GM23338 (cell line): Measurements from ENCODE around the gene VANGL1. TPM values are rescaled to one million over a fixed set of nuclear protein-coding genes. Genes with fewer than 3 reads are reported as not detected.

Experiments
- ATAC-seq: fragments of 200-7000 bp; cut with Tn5 transposase; 3 replicates; pipeline ENCODE4 v1.9.1; 2020
- DNase-seq: peaks from one replicate; pipeline ENCODE4 v3.0.0-alpha.2; 2015; ENCODE audit warnings: low spot score
- H2AFZ ChIP-seq: fragments of 200-600 bp; sonication (generic); 2 replicates; pipeline ENCODE4 v1.8.0; 2016; ENCODE audit warnings: antibody characterized with exemption, mild to moderate bottlenecking, moderate library complexity
- H3F3A ChIP-seq: fragments of 200-600 bp; sonication (generic); replicated peaks from 2 replicates; pipeline ENCODE4 v1.8.0; 2017; ENCODE audit warnings: antibody characterized with exemption, mixed run types, low read depth
- H3K27ac ChIP-seq: fragments of 200-600 bp; sonication (generic); 2 replicates; pipeline ENCODE4 v1.6.1; 2016; ENCODE audit warnings: low read depth
- H3K27me3 ChIP-seq: fragments of 200-600 bp; sonication (generic); 2 replicates; pipeline ENCODE4 v1.8.0; 2016; ENCODE audit warnings: mild to moderate bottlenecking, mixed run types, moderate library complexity; ENCODE audit not compliant: insufficient read depth
- H3K36me3 ChIP-seq: fragments of 200-600 bp; sonication (generic); 2 replicates; pipeline ENCODE4 v1.8.0; 2016; ENCODE audit warnings: mild to moderate bottlenecking; ENCODE audit not compliant: insufficient read depth
- H3K4me1 ChIP-seq: fragments of 200-600 bp; sonication (generic); 2 replicates; pipeline ENCODE4 v1.8.0; 2016; ENCODE audit warnings: mild to moderate bottlenecking, moderate library complexity; ENCODE audit not compliant: insufficient read depth
- H3K4me2 ChIP-seq: fragments of 200-600 bp; sonication (generic); 2 replicates; pipeline ENCODE4 v1.7.1; 2017; ENCODE audit warnings: mixed run types
- H3K4me3 ChIP-seq: fragments of 200-600 bp; sonication (generic); 2 replicates; pipeline ENCODE4 v1.6.1; 2016; ENCODE audit warnings: mixed run types
- H3K79me2 ChIP-seq: fragments of 200-600 bp; sonication (generic); replicated peaks from 2 replicates; pipeline ENCODE4 v1.8.0; 2017; ENCODE audit warnings: mild to moderate bottlenecking; ENCODE audit not compliant: insufficient read depth
- H3K9me2 ChIP-seq: fragments of 200-600 bp; sonication (generic); 2 replicates; pipeline ENCODE4 v1.8.0; 2017; ENCODE audit not compliant: insufficient read depth
- H4K20me1 ChIP-seq: fragments of 200-600 bp; sonication (generic); replicated peaks from 2 replicates; pipeline ENCODE4 v1.8.0; 2017; ENCODE audit warnings: mild to moderate bottlenecking; ENCODE audit not compliant: insufficient read depth
- H3K27ac Mint-ChIP-seq: 2 replicates; pipeline ENCODE4 v1.8.0; 2020; ENCODE audit warnings: inconsistent platforms, mild to moderate bottlenecking, moderate library complexity, mixed read lengths
- H3K27me3 Mint-ChIP-seq: 3 replicates; pipeline ENCODE4 v1.8.0; 2022; ENCODE audit warnings: low read depth, mild to moderate bottlenecking, moderate library complexity, mixed read lengths, inconsistent platforms; ENCODE audit not compliant: insufficient read depth, poor library complexity
- H3K36me3 Mint-ChIP-seq: 3 replicates; pipeline ENCODE4 v1.8.0; 2021; ENCODE audit warnings: low read depth, mild to moderate bottlenecking, inconsistent platforms, moderate library complexity, mixed read lengths
- H3K4me1 Mint-ChIP-seq: 3 replicates; pipeline ENCODE4 v1.8.0; 2020; ENCODE audit warnings: mild to moderate bottlenecking, inconsistent platforms, mixed read lengths
- H3K4me3 Mint-ChIP-seq: 3 replicates; pipeline ENCODE4 v1.8.0; 2021; ENCODE audit warnings: moderate library complexity, mild to moderate bottlenecking, inconsistent platforms, mixed read lengths
- H3K9me3 Mint-ChIP-seq: 3 replicates; pipeline ENCODE4 v1.8.0; 2020; ENCODE audit warnings: moderate library complexity, mild to moderate bottlenecking, inconsistent platforms, mixed read lengths
- CREB1 ChIP-seq: fragments of 250-450 bp; sonication (Bioruptor Pico); IDR thresholded peaks from 2 replicates; pipeline ENCODE4 v1.5.0; 2020; ENCODE audit warnings: low read depth, mild to moderate bottlenecking, moderate library complexity
- CTCF ChIP-seq, 2 experiments: fragments of 200-600 bp in 1 of 2; sonication (generic) in 1 of 2; conservative IDR thresholded peaks; 2 replicates each; pipeline versions ENCODE4 v1.5.1 to v1.6.1; 2016 to 2017; ENCODE audit warnings: antibody characterized with exemption in 2 of 2, low read depth in 2 of 2, mild to moderate bottlenecking in 2 of 2, moderate library complexity in 1 of 2
- ETS1 ChIP-seq: IDR thresholded peaks from 2 replicates; pipeline ENCODE4 v1.6.1; 2016; ENCODE audit warnings: antibody characterized with exemption
- EZH2 ChIP-seq: fragments of 200-600 bp; sonication (generic); IDR thresholded peaks from one replicate; pipeline ENCODE4 v1.8.0; 2017; ENCODE audit warnings: antibody characterized with exemption, mild to moderate bottlenecking, low read depth; ENCODE audit not compliant: unreplicated experiment
- EZH2phosphoT487 ChIP-seq: fragments of 200-600 bp; sonication (generic); IDR thresholded peaks from one replicate; pipeline ENCODE4 v1.8.1; 2018; ENCODE audit warnings: antibody characterized with exemption; ENCODE audit not compliant: unreplicated experiment
- JUNB ChIP-seq: IDR thresholded peaks from one replicate; pipeline ENCODE4 v1.6.1; 2016; ENCODE audit warnings: antibody characterized with exemption; ENCODE audit not compliant: unreplicated experiment
- NANOG ChIP-seq: IDR thresholded peaks from 2 replicates; pipeline ENCODE4 v1.6.1; 2016; ENCODE audit warnings: antibody characterized with exemption, borderline replicate concordance
- POLR2AphosphoS5 ChIP-seq: IDR thresholded peaks from 2 replicates; pipeline ENCODE4 v1.6.1; 2016; ENCODE audit warnings: antibody characterized with exemption, low read depth
- REST ChIP-seq: IDR thresholded peaks from one replicate; pipeline ENCODE4 v1.6.1; 2018; ENCODE audit warnings: antibody characterized with exemption; ENCODE audit not compliant: unreplicated experiment
- STAT1 ChIP-seq: IDR thresholded peaks from one replicate; pipeline ENCODE4 v1.6.1; 2016; ENCODE audit warnings: antibody characterized with exemption; ENCODE audit not compliant: unreplicated experiment
- ZNF114 ChIP-seq: fragments of 250-450 bp; sonication (Bioruptor Pico); IDR thresholded peaks from 2 replicates; pipeline ENCODE4 v1.5.0; 2020; ENCODE audit warnings: mild to moderate bottlenecking, moderate library complexity
- ZNF331 ChIP-seq: fragments of 250-450 bp; sonication (Bioruptor Pico); IDR thresholded peaks from 2 replicates; pipeline ENCODE4 v1.5.0; 2020; ENCODE audit warnings: low read depth, mild to moderate bottlenecking, moderate library complexity
- ZNF462 ChIP-seq: fragments of 250-450 bp; sonication (Bioruptor Pico); IDR thresholded peaks from 2 replicates; pipeline ENCODE4 v1.5.0; 2020; ENCODE audit warnings: mild to moderate bottlenecking, moderate library complexity
- polyA plus RNA-seq: library from polyadenylated mRNA; unstranded; fragments of >200 nt; fragmentation: Nextera tagmentation; extraction: Ambion mirVana; gene quantifications from 2 replicates; pipeline ENCODE4 v1.2.1, GENCODE V29; 2016
- total RNA-seq: library from RNA; depleted of rRNA; stranded (reverse); fragments of >200 nt; shearing (Covaris generic); gene quantifications from 2 replicates; pipeline ENCODE4 v1.2.3, GENCODE V29; 2014

Gene VANGL1
- total and polyA plus RNA-seq, 2 experiments from 2014 or later = 4.4 to 14.4 TPM

GRCh38 chr1:115678141-115678540 is 36.4 kb downstream of the VANGL1 start:
- ATAC-seq (no peak), DNase-seq (no peak)
- Histone ChIP-seq H3F3A (no peaks in the 10 kb centered on the region), H3K4me1 (no peaks in the 10 kb centered on the region), H3K27ac (peak overlapping the region; percentile 69; the same call in 1 of the 2 replicates), H3K79me2 (peaks cover 6% of the 10 kb centered on the region; the same call in 1 of the 2 replicates), H4K20me1 (peaks cover 7% of the 10 kb centered on the region; the same call in 1 of the 2 replicates), H3K36me3 (no peaks in the 10 kb centered on the region), H3K4me3 (no peak overlapping the region), H2AFZ (no peak overlapping the region), H3K9me2 (no peaks in the 10 kb centered on the region), H3K27me3 (no peaks in the 10 kb centered on the region), H3K4me2 (no peak overlapping the region)
- Mint-ChIP-seq H3K27me3 (peaks cover 2% of the 10 kb centered on the region), H3K4me1 (peaks cover 10% of the 10 kb centered on the region), H3K4me3 (no peak overlapping the region), H3K36me3 (no peaks in the 10 kb centered on the region; the same call in 1 of the 3 replicates), H3K9me3 (no peaks in the 10 kb centered on the region), H3K27ac (peak overlapping the region; percentile 85)
- TF ChIP-seq POLR2AphosphoS5 (no peak), STAT1 (no peak), REST (no peak), JUNB (no peak), CREB1 (no peak), ZNF462 (CRISPR knock-in tag) (no peak), NANOG (no peak), ZNF114 (CRISPR knock-in tag) (no peak), ZNF331 (CRISPR knock-in tag) (no peak), ETS1 (no peak), CTCF (conservative IDR thresholded peaks at IDR 0.05; ENCODE audit: low read depth in 2 of 2) (no peak), EZH2phosphoT487 (no peak), EZH2 (no peak)
